Breast epithelium (tissue), 3 donors: ENCODE measurements around the gene OPN1MW3.

Experiments
- POLR2A ChIP-seq: fragments of 450-650 bp; IDR thresholded peaks from one replicate; pipeline ENCODE4 v1.6.1; 2016; ENCODE audit warnings: antibody characterized with exemption, mild to moderate bottlenecking, moderate library complexity
- POLR2AphosphoS5 ChIP-seq, 3 donors: sonication (generic); formaldehyde crosslinking; IDR thresholded peaks; one replicate each; pipeline ENCODE4 v1.6.1; 2017; ENCODE audit warnings: antibody characterized with exemption in 3 of 3
- TF ChIP-seq, protein P1 (sequence below), 3 donors: fragments of 450-650 bp; IDR thresholded peaks; one replicate each; pipeline ENCODE4 v1.5.1; 2016 to 2017; ENCODE audit warnings: antibody characterized with exemption in 3 of 3, mild to moderate bottlenecking in 3 of 3, moderate library complexity in 3 of 3

DNA sequence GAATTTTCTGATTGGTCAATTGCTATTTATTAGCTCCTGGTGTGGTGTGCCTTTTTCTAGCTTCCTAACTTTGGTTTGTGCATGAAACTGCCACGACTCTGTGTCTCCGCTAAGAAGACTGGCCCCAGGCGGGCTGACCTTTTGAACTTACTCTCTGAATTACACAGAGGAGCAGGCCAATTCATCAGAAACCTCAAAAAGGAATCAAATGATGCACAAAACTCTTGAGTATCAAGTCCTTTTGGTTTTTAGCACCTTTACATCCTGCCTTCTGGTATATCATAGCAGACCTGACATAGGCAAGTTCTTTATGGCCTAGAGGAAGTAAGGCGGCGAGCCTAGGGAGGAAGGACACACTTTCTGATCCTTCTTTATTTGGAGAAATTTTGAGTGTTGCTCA is 55.8 kb downstream of the OPN1MW3 start:
- TF ChIP-seq, protein P1, sequence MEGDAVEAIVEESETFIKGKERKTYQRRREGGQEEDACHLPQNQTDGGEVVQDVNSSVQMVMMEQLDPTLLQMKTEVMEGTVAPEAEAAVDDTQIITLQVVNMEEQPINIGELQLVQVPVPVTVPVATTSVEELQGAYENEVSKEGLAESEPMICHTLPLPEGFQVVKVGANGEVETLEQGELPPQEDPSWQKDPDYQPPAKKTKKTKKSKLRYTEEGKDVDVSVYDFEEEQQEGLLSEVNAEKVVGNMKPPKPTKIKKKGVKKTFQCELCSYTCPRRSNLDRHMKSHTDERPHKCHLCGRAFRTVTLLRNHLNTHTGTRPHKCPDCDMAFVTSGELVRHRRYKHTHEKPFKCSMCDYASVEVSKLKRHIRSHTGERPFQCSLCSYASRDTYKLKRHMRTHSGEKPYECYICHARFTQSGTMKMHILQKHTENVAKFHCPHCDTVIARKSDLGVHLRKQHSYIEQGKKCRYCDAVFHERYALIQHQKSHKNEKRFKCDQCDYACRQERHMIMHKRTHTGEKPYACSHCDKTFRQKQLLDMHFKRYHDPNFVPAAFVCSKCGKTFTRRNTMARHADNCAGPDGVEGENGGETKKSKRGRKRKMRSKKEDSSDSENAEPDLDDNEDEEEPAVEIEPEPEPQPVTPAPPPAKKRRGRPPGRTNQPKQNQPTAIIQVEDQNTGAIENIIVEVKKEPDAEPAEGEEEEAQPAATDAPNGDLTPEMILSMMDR (IDR thresholded peaks at IDR 0.05): no peak
- no peak for TF ChIP-seq POLR2A
- TF ChIP-seq POLR2AphosphoS5 (IDR thresholded peaks at IDR 0.05): no peak
